ENCODE data around the gene GNG12.
"Not testable (repeated sequence)": the region's sequence is repeated elsewhere in the genome, so short reads cannot be mapped to it uniquely, and the experiment has no call there.

Gene GNG12

GRCh38 chr1:67676287-67676686 lies 157.0 kb downstream of the GNG12 start:
- no peak for DNase-seq

DNA sequence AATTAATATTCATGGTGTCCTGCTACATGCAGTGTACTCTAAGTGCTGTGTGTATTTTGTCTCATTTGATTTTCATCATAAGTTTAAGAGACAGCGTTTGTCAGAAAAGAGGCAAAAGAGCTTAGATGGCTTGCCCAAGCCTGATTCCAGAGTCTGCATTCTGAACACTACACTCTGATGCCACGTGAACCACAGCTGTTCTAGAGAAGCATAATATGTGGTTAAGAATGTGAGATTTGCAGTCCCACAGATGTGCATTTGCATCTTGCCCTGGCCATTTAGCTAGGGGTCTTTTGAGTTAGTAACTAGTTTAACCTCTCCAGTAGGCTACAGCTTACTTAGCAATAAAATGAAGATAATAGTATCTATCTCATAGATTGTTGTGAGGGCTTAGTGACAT lies 157.5 kb downstream of the GNG12 start:
- no peak for DNase-seq

GRCh38 chr1:67674260-67675011 lies 158.8 kb downstream of the GNG12 start:
- peak; percentile 57 for DNase-seq

DNA sequence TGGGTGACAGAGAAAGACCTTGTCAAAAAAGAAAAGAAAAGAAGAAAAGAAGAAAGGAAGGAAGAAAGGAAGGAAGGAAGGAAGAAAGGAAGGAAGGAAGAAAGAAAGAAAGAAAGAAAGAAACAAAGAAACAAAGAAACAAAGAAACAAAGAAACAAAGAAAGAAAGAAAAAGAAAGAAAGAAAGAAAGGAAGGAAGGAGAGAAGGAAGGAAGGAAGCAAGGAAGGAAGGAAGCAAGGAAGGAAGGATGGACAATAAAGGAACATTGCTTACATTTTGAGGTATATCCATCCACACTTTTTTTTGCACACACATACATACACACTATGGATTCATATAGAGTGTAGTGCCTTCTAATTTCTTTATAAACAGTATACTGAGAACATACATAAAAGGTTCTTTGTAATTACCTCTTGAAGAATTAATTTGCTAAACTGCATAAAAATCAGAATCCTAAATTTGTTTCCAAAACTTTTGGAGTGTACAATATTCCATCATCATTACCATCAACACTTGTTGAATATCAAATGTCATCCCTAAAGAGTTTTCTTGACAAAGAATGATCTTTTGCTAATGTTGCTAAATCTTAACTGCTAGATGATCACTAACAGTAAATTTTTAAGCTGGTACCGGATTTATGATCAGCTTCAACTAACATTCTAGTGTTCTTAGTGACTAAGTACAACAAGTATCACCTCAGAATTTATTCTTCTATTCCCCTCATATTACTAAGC lies 159.6 kb downstream of the GNG12 start:
- DNase-seq: no peak

DNA sequence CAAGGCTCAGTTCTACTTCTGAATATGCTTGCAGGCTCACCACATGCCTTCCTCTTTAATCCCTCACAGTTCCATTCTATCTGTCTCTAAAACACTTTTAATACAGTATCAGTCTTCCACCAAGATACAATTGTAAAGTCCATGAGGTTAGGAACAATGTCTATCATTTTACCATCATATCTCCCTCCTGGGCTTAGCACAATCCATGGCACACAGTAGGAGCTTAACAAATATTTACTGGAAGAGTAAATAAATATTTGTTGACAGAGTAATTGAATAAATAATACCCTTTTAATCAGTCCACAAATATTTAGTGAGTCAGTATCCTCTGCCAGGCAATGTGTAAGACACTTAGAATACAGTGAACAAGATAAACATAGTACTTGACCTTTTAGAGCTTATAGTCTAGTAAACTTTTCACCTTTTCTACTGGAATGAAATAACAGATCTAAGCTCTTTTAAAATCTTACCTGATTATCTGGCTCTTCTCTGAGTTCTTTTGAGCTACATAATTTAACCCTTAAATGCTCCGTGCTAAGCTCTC lies 160.9 kb downstream of the GNG12 start:
- DNase-seq: no peak

DNA sequence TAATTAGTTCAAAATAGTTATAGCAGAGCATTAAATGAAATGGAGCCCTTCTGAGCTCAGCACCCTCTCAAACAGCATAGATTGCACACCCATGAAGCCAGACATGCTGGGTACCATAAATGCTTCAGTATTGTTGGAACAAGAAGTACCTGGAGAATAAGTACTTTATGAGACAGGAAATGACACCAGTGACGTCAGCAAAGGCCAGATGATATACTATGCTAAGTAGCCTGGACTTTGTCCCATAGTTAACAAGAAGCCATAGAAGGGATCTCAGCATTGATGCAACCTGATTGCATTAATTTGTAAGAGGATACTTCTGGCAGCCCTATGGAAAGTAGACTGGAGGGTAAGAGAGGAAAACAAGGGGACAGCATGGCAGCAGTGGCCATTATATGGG lies 164.6 kb downstream of the GNG12 start:
- no peak for DNase-seq

GRCh38 chr1:67666636-67667035 lies 166.6 kb downstream of the GNG12 start:
- no peak for DNase-seq

DNA sequence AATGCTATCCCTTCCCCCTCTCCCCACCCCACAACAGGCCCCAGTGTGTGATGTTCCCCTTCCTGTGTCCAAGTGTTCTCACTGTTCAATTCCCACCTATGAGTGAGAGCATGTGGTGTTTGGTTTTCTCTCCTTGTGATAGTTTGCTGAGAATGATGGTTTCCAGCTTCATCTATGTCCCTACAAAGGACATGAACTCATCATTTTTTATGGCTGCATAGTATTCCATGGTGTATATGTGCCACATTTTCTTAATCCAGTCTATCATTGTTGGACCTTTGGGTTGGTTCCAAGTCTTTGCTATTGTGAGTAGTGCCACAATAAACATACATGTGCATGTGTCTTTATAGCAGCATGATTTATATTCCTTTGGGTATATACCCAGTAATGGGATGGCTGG lies 168.0 kb downstream of the GNG12 start:
- not testable (repeated sequence) for DNase-seq

DNA sequence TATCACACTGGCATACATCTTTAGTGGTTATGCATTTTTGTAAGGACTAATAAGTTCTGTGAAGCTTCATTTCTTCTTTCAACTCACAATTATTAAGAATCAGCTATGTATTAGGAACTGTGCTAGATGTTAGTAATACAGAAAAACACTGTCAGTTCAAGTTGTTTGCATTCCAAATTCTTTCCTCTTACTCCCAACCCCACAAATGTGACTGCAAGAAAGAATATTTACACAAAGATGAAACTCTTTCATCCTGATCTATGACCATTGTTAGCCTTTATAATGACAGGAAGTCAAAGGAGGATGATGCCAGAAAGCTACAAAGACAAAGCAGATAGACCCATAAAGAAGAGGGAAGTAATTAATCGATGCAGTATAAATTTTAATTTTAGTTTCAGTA lies 169.2 kb downstream of the GNG12 start:
- no peak for DNase-seq

DNA sequence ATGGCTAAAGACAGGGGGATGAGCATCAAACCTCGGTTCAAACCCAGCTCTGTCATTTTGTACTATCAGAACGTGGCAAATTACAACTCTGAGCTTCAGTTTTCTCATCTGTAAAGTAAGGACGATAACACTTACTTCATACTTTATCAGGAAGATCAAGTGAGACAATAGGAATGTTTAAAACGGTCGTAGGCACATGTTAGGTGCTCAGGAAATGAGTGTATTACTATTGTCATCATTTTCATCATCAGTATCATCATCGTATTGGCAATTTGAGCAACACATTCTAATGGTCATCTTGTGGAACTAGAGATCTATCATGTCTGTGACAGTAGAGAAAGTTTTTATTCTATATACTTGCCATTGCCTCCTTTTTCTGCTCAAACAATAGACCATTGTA lies 170.4 kb downstream of the GNG12 start:
- DNase-seq: no peak

- no peak for DNase-seq
These were observed 174.0 kb downstream of the GNG12 start for GRCh38 chr1:67659229-67659628.

GRCh38 chr1:67657152-67657551 lies 176.1 kb downstream of the GNG12 start:
- DNase-seq: not testable (repeated sequence)

- no peak for DNase-seq
These were observed 177.7 kb downstream of the GNG12 start for GRCh38 chr1:67655581-67655980.

- no peak for DNase-seq
These were observed 180.0 kb downstream of the GNG12 start for GRCh38 chr1:67653304-67653703.

- no peak for DNase-seq
These were observed 180.5 kb downstream of the GNG12 start for GRCh38 chr1:67652800-67653199.
